HL-60 (cell line): Measurements from ENCODE around the gene PTPRN2.
"Not testable (repeated sequence)": the region's sequence is repeated elsewhere in the genome, so short reads cannot be mapped to it uniquely, and the experiment has no call there.

Experiments used
- DNase-seq, 2 experiments: peaks; one replicate each; pipeline ENCODE4 v3.0.0-alpha.2; 2010 to 2020; ENCODE audit warnings: low read depth in 1 of 2, low spot score in 1 of 2
- H3K27ac ChIP-seq: fragments of 250-450 bp; sonication (Bioruptor Pico); replicated peaks from 2 replicates; pipeline ENCODE4 v1.5.1; 2020; ENCODE audit warnings: mild to moderate bottlenecking, moderate library complexity
- H3K27me3 ChIP-seq: fragments of 250-450 bp; sonication (Bioruptor Pico); 2 replicates; pipeline ENCODE4 v1.5.1; 2021; ENCODE audit warnings: mild to moderate bottlenecking, moderate library complexity; ENCODE audit not compliant: insufficient read depth, poor library complexity, severe bottlenecking
- H3K4me3 ChIP-seq: replicated peaks from 2 replicates; pipeline ENCODE4 v1.5.1; 2011; ENCODE audit warnings: mild to moderate bottlenecking, control low read depth, low read length; ENCODE audit not compliant: insufficient read depth
- CTCF ChIP-seq: IDR thresholded peaks from one replicate; pipeline ENCODE4 v1.5.1; 2011; ENCODE audit warnings: low read length, control low read depth, inconsistent platforms; ENCODE audit not compliant: insufficient read depth
- GABPA ChIP-seq: IDR thresholded peaks from 2 replicates; pipeline ENCODE4 v1.6.1; 2012; ENCODE audit warnings: low read depth
- POLR2AphosphoS5 ChIP-seq: IDR thresholded peaks from 2 replicates; pipeline ENCODE4 v1.6.1; 2012; ENCODE audit warnings: low read depth
- REST ChIP-seq: IDR thresholded peaks from 2 replicates; pipeline ENCODE4 v1.6.1; 2012; ENCODE audit warnings: low read depth; ENCODE audit not compliant: insufficient replicate concordance
- SPI1 ChIP-seq: IDR thresholded peaks from 2 replicates; pipeline ENCODE4 v1.6.1; 2012; ENCODE audit warnings: low read depth, mild to moderate bottlenecking, borderline replicate concordance

Gene PTPRN2

GRCh38 chr7:158160199-158160598 lies 427.4 kb downstream of the PTPRN2 start:
- Histone ChIP-seq H3K4me3 (no peak overlapping the region), H3K27me3 (no peaks in the 10 kb centered on the region), H3K27ac (no peak overlapping the region)
- DNase-seq, result no peak
- no peak for TF ChIP-seq SPI1
- TF ChIP-seq REST, result no peak

DNA sequence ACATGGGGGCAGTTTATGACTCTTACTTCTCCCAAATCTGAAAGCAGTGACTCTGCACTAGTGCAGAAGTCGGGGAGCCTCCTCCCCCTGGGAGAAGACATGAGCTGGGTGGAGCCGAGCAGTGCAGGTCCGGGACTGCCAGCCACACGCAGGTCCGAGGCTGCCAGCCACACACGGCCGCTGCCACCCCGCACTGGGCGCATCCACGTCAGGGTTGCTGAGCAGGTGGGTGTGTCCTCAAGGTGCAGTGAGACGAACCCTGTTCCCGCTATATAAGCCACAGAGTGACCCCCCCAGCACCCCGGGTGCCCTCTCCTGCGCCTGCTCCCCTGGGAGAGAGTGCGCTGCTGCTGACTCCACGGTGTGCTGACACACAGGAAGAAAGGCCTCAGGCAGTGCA lies 430.2 kb downstream of the PTPRN2 start:
- no peak for TF ChIP-seq REST
- TF ChIP-seq SPI1, result no peak
- TF ChIP-seq CTCF, result no peak
- no peak for TF ChIP-seq POLR2AphosphoS5
- no peak for TF ChIP-seq GABPA
- no peak for DNase-seq
- Histone ChIP-seq H3K27ac (no peak overlapping the region), H3K27me3 (no peaks in the 10 kb centered on the region), H3K4me3 (no peak overlapping the region)

DNA sequence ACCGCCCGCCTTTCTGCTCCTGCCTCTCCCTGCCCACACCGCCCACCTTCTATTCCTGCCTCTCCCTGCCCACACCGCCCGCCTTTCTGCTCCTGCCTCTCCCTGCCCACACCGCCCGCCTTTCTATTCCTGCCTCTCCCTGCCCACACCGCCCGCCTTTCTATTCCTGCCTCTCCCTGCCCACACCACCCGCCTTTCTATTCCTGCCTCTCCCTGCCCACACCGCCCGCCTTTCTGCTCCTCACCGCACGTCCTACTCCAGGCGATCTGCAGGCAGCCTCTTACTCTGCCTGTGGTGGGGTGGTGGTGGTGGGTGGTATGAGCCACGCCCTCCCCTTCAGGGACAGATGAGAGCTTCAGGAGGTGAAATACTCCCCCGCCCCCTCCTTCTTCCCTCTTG lies 436.4 kb downstream of the PTPRN2 start:
- not testable (repeated sequence) for H3K27ac ChIP-seq, H3K27me3 ChIP-seq, DNase-seq

GRCh38 chr7:158150234-158150633 lies 437.4 kb downstream of the PTPRN2 start:
- Histone ChIP-seq H3K4me3 (no peak overlapping the region), H3K27me3 (no peaks in the 10 kb centered on the region), H3K27ac (no peak overlapping the region)
- no peak for DNase-seq
- TF ChIP-seq SPI1 (no peak), CTCF (no peak), GABPA (no peak), REST (no peak), POLR2AphosphoS5 (no peak)

More for the DNA sequence above, 436.4 kb downstream of the PTPRN2 start:
- H3K4me3 ChIP-seq, result not testable (repeated sequence)

DNA sequence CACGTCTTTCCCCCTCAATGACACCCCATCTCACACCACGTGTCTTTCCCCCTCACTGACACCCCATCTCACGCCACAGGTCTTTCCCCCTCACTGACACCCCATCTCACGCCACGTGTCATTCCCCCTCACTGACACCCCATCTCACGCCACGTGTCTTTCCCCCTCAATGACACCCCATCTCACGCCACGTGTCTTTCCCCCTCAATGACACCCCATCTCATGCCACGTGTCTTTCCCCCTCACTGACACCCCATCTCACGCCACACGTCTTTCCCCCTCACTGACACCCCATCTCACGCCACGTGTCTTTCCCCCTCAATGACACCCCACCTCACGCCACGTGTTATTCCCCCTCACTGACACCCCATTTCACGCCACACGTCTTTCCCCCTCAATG lies 440.2 kb downstream of the PTPRN2 start:
- not testable (repeated sequence) for H3K27ac ChIP-seq, DNase-seq, H3K4me3 ChIP-seq

More for the DNA sequence above, 440.2 kb downstream of the PTPRN2 start:
- not testable (repeated sequence) for H3K27me3 ChIP-seq
